Stimulated activated CD4-positive, alpha-beta T cell treated with anti-CD3 and anti-CD28 coated beads, Interleukin-15, amount 100 ng/mL, for 24 hours (primary cell): ENCODE measurements around the gene COX7A2.

ENCODE experiments used
- DNase-seq: peaks from one replicate; pipeline ENCODE4 v3.0.0-alpha.2; 2020

Gene COX7A2, protein sequence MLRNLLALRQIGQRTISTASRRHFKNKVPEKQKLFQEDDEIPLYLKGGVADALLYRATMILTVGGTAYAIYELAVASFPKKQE

DNA sequence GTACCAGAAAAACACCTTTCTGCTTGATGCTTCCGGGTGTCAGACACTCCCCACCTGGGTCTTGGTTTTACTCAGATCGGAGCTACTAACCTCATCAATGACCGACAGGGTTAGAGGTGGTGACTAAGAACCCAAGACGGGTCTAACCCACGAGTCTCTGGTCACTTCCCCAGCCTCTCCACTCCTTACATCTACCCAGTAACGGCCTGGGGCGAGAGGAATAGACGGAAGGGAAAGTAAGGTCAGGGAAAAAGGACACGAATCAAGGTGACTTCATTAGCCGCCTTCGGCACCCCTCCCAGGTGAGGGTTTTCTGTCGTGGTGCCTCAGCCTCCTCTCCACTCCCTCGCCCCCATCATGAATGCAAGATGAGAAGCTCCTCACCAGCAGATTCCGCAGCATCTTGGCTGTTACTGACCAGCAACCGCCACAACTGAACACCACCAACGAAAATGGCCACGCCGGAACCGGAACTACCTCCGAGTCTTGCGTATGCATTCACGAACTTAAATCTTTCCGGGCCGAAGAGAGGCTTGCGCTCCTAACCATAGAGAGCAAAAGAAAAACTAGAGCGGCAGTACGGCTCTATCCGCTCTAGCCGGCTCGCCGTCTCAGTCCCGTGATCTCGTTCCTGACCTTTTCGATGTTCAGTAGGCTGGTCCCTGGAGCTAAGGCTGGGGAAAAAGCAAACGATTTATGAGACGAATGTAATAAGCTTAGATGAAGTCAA is at the start of gene COX7A2:
TSS of gene COX7A2 (minus strand) at position 469 of the 730 bp plus-strand sequence. CDS start at position 402, 67 bp downstream.
- peak; percentile 88 for DNase-seq

DNA sequence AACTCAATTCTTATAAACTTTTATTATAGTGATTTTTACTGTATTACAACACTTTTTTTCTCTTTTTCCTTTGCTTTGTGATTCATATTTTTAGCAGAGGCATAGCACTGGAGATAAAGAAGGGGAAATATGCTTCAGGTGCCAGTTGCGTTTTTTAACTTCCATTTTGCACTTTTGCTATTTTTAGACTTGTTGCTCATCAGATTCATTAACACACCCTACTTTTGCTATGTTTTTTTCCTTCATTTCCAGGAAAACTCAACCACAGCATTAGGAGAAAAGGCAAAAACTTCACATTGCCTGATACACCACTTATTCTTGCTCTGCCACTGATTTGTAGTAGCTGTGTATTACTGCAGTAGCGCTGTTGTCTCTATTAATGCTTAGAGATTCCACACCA is 49.0 kb upstream of the COX7A2 start:
- DNase-seq, result no peak

DNA sequence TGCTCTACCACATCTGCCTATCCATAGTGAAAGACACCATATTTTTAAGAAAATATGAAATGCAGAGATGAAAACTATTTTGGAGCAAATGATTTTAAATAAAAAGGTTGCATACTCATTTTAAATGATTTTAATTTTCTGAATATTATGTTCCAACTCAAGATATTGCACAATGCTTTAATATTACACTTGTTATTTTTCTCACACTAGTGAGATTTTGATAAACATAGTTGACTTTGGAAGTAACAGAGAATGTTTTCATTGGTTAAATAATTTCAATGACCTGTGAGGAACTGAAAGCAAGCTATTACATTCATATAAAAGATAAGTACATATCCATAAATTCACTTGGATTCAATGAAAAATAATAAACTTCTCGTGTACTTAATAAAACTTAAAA is 48.1 kb upstream of the COX7A2 start:
- no peak for DNase-seq

DNA sequence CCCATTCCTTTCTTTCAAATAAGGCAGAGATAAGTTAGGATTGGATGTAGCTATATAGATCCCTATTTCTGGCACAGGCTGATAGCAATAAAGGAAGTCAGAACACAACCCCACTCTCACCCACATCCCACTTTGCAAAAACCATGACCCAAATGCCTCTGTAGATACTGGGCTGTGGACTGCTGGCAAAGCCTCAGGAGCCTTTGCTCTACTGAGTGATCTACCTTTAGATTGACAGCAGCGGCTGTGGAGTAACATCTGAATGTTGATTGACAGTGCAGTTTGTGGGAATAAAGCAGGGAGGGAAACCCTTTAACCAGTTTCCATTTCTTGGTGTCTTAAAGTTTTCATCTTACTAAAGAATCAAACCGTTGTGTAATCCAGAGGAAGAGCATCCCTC is 47.7 kb upstream of the COX7A2 start:
- no peak for DNase-seq

DNA sequence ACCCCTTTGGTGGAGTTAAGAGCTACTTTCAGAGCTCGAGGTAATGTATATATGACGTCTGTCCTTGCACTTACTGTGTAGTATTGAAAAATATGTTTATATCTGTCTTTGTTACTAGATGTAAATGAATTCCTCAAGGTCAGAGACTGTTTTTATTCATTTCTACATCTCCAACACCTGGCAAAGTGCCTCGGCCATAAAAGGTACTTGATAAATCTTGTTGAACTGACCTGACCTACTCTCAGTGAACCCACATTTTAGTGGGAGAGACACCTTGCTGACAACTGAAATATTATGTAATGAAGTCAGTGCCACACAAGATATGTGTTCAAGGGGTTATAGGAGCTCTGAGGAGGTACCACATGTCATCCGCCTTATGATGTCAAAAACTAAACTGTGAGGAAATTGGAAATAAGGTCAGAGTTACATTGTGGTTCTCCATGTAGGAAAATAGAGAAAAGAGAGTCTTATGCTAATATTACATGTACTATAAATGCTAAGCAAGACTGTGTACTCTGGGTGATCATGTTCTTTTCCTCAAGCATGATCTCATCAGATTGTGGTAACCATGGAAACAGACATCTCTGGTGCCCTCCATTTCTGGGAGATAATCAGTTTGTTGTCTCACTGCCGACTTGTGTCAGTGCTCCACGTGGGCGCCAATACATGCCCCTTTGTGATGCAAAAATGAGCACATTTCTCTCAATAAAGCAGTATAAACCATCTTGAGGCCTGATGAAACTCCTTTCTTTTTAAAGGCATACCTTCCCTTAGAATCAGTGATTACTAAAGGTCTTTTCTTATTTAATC is 46.7 kb upstream of the COX7A2 start:
- no peak for DNase-seq

DNA sequence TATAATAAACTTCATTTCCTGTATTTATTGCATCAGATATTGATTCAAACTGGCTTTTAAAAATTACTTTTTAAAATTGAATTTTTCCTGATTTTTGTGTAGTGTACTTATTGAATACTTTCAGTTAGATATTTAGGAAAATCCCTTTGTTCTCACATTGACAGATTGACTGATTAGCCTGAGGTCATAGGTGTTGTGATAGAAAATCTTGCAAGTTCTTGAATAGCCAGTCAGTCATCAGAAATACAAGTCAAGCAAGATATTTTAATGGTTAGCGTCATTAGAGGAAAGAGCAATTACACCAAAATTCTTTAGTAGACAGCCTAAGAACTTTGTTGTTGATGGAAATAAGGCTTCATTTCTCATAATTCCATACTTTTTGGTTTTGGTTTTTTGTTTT is 44.4 kb upstream of the COX7A2 start:
- no peak for DNase-seq

DNA sequence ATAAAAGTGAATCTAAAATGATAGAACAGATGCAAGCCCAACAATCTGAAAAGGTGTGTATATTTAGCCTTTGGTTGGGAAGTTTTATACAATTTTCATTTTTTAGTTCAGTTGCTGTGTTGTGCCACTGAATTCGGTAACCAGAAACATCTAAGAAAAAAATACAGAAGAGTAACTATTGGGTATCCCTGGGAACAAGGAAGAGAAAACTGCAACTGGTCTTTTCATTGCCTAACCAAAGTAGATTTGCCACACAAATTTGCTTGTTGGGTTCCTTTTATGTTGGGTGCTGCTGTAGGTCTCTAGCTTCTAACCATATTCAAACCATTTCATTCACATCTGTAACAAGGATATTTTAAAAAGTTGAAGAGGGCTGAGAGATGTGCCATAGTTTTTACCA is 43.8 kb upstream of the COX7A2 start:
- no peak for DNase-seq

DNA sequence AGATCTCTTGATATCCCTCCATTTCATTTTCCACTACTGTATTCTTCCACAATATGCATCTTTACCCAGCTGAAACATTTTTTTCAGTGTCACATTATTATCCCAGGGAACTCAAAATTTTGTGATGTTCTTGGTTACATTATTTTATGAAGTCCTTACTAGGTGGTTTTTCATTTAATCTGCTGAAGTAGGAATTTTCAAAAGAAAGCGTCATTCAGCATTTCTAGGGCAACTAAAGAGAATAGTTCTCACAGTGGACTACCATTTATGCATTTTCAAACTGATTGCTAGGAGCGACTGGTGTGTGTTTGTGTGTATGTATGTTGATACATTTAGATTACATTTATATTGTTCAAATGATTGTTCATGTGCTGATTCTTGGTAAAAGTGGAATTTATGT is 43.4 kb upstream of the COX7A2 start:
- no peak for DNase-seq

DNA sequence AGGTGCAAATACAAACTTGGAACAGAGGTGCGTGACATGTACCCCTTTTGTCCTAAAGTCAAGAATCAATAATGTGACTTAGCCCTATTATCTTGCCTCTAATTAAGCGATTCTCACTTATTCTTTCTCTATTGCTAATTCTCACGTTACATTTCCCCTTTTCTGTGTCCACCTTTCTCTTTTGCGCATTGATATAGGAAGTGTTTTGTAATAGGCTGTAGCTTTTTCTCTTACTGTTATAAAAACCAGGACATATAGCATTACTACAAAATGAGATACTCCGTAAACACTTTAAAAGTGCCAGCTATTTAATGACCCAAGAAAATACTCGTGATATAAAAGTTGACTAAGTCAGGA is 41.7 kb upstream of the COX7A2 start:
- no peak for DNase-seq

DNA sequence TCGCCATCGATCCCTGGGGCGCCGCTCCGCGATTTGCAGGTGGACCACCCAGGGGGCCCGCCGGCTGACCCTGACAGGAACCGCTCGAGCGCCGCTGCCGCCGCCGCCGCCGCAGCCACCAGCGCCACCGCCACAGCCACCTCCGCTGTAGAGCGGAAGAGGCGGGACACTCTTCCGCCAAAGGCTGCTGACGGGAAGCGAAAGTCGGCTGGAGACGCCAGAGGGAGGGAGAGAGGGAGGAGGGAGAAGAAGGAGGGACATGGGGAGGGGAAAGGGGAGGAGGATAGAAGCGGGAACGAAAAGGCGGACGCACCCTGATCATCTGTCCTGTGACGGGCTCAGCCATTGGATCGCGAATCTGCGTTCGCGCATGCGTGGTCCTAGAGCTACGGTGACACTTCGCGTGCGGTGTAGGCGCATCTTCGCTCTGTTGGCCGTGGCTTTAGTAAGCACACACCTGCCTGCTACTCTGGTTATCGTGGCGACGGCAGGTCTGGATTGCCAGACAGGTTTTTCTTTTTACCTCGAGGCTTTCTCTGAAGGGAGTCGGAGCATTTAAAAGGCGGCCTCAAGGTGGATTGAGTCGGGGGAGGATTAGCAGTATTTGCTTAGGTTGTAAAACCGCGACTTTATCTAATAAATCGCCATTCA is 41.2 kb upstream of the COX7A2 start, which contains the start of gene TMEM30A:
TSS of gene TMEM30A (minus strand) at position 161 of the 651 bp plus-strand sequence. CDS start at position 7, 154 bp downstream.
- DNase-seq, result peak; percentile 97

DNA sequence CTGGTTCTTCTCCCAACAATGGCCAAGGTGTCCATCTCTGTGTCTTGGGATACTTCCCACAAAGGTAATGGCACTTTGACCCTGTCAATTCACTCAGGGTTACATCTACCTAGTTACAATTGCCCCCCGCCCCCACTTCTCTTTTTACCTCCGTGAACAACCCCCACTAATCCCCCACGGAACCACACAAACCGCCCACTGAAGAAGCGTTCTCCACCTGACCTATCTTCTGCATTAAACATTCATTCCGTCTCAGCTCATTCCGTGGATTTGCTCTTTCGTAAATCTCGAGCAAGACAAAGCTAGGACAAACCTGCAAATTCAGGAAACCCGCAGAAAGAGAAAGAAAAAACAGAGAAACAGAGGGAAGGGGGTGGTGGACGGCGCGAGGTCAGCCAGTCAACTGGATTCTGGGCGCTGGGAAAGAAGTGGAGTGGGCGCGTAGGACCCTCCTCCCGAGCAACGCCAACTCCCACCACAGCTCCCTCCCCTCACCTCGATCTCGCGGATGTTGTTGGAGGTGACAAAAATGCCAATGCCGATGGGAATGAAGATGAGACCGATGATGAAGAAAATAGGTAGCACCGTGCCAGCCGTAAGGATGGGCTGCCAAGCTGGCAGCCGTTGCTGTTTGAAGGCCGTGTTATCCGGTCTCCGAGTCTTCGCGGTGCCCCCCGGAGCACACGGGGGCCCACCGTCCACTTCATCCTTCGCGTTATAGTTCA is 40.5 kb upstream of the COX7A2 start:
- DNase-seq, result peak; percentile 19

DNA sequence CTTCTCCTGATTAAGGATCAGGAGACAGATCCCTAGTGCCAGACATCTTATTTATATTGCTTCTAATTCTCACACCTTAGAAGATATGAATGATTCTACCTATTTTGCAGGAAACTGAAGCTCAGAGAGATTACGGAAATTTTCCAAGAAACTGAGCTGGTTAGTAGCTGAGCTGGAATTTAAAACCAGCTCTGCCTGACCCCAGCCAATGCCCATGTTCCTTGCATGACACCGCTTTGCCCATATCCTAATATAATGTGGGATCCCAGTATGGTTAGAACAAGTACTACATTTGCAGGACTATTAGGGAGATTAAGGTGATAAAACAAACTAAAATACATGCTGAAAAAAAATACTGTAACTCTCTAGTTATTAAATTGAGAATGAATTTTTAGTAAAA is 39.1 kb upstream of the COX7A2 start:
- DNase-seq, result no peak

DNA sequence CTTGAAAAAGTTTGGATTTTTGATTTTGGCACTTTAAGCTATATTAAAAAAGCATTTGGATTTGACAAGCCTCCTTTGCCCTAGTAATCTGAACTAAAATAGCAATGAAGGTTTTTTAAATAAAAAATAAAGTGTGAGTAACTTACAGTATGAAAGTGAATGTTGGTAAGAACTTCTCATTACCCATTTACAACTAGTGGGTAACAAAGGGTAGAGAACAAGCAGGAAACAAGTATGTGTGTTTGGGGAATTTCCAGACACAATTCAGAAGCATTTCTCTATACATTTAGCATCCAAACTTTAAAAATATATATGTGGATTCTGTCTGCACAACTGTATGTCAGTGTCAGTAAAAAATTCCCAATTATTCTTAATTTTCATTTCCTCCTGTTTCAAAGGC is 38.1 kb upstream of the COX7A2 start:
- no peak for DNase-seq

DNA sequence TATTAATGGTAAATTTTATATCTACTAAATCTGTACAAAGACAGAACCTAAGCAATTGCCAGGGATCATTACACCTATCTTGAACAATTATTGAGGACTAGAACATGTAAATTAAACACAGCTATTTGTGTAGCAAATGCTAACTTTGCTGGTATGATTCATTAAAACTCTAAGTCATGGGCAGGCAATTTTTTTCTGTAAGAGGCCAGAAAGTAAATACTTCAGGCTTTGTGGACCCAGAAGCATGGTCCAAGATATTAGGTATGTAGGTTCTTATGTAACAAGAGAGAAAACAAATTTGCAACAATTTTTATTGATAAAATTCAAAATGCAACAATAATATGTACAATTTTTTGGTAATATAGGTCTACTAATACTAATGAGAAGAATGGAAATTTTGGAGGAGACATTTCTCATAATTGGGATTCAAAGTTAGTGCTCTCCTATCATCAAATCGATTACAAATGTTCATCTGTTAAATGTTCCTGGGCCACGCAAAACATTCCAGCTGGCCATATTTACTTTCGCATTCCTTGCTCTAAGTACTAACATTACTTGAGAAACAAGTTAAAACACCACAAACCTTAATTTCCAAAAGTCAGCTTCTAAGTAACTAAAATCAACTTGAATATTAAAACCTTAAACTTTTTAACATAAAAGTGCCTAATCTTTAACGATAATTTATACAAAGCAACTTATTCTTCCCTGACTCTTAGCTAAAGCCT is 36.7 kb upstream of the COX7A2 start:
- DNase-seq, result no peak

DNA sequence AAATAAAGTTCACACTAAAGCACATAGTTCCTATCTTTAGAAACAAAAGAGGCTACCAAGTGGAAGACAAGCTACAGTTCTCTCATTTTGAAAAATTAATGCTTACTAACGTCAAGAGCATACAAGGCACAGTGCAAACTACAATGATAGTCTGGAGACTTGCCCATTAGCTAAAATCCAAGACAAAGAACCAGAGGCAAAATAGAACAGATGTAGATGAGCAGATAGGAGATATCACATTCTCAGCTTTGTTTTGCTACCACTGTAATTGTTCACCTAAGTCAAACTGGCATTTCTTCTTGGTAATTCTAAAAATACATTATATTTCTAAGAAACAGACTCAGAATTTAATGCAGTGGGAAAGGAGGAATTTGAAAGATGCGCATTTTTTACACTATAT is 35.8 kb upstream of the COX7A2 start:
- DNase-seq, result no peak

DNA sequence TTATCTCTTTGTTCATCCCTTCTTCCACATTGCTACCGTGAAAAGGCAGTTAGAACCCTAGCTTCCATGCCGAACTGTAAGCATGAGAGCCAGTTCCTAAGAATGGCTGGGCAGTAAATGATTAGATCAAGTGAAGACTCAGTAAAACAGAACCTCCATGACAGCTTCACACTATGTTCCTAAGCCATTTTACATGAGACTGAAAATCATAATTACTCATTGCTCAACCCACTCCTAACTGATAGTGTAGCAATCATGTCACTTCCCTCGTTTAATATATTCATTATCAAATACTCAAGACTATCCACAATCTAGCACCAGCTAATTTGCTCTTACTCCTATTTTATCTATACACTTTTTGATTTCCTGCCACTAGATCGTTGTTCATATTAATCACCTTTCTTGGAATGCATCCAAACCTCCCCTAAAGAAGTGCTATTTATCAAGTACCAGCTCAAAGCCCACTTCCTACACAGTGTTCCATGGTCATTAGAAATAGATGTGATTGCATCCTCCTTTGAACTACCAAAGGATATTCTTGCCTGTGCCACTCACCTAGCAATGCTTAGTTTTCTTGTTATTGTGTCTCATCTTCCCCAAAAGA is 35.0 kb upstream of the COX7A2 start:
- DNase-seq, result no peak

DNA sequence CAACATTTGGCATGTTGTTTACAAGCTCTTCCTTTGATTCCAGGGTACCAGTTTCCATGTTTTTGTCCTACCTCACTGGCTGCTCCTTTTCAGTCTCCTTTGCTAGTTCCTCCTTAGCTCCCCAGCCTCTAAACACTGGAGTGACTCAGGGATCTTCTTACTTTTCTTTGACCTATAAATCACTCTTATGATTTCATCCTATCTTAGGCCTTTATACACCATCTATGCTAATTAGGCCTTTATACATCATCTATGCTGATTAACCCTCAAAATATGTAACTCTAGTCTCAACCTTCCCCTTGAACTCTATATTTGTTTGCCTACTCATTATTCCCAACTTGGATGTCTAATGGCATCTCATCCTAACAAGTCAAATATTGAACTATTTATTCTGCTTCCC is 31.5 kb upstream of the COX7A2 start:
- no peak for DNase-seq

DNA sequence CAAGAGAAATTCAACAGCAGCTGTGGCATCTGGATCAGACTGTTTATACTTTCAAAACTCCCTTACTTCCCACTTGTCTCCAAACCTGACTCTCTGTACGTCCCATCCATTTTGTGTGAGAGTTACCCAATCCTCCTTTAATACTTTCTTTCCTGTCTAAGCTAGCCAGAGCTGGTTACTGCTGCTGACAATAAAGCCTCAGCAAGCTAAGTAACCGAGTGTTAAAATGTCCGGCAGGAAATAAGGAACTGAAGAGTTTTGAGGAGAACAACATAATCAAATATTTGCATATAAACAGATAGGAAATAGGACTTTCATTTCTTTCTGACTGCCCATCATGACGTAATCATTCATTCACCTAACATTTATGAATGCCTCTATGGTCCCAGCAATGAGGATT is 29.4 kb upstream of the COX7A2 start:
- no peak for DNase-seq

DNA sequence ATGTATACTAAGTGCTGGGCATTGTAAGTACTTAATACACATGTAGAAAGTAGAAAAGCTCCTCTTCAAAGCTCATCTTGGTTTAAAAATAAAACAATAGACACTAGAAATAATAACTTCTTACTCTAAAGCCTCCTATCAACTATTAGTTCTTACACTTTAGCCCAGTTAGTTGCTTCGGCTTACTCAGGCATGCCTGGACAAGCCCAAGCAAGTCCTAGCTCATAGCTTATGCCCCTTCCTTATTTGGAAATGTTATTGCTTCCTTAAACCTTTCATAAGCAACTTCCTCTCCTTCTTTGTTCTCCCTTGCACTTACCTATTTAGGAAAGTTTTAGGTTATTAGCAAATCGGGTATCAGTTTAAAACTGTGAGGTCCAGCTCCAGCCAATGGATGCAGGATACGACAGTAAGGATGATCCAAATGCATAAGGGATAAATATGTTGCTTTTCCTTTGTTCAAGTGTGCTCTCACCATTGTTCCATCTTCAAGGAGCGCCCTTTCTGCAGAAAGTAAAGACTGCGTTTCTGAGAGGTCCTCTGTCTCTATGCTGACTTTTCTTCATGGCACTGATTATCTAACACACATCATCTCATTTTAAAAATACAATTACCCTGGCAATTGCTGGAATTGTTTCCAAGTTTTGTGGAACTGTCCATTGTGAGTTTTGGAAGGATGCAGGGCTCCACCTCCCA is 28.7 kb upstream of the COX7A2 start:
- DNase-seq, result no peak

DNA sequence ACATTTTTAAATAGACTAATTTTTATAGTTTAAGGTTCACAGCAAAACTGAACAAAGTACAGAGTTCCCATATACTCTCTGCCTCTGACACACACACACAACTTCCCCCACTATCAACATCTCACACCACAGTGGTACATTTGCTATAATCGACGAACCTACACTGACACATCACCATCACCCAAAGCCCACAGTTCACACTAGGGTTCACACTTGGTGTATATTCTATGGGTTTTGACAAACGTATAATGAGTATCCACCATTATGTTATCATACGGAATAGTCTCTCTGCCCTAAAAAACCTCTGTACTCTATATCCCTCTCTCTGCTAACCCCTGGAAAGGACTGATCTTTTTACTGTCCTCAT is 25.4 kb upstream of the COX7A2 start:
- no peak for DNase-seq
